Urinary bladder (tissue), 4 donors: Measurements from ENCODE around the gene NALCN. TPM values are rescaled to one million over a fixed set of nuclear protein-coding genes. Genes with fewer than 3 reads are reported as not detected.

ENCODE experiments used
- DNase-seq: peaks from one replicate; pipeline ENCODE4 v3.0.0-alpha.2; 2015; ENCODE audit errors: extremely low spot score
- H3K27ac ChIP-seq: one replicate; pipeline ENCODE4 v1.5.1; 2013; ENCODE audit warnings: low read depth, mild to moderate bottlenecking, moderate library complexity
- H3K36me3 ChIP-seq: one replicate; pipeline ENCODE4 v1.6.1; 2013; ENCODE audit warnings: mild to moderate bottlenecking, moderate library complexity; ENCODE audit not compliant: insufficient read depth
- H3K4me1 ChIP-seq: one replicate; pipeline ENCODE4 v1.6.1; 2013; ENCODE audit warnings: mild to moderate bottlenecking, moderate library complexity; ENCODE audit not compliant: insufficient read depth
- H3K4me3 ChIP-seq: one replicate; pipeline ENCODE4 v1.5.1; 2013; ENCODE audit warnings: low read depth, low read length
- WGBS: extraction: QIAGEN DNeasy Blood & Tissue Kit; methylation state at CpG from one replicate; pipeline ENCODE4 v1.1.7; 2013; 5-methylcytosine and 5-hydroxymethylcytosine counted together
- polyA plus RNA-seq: library from polyadenylated mRNA; stranded (reverse); fragments of 200-250 nt; gene quantifications from one replicate; pipeline ENCODE4 v1.2.3, GENCODE V29; 2013
- total RNA-seq: library from RNA; depleted of rRNA; stranded (reverse); fragments of >200 nt; gene quantifications from one replicate; pipeline ENCODE4 v1.2.3, GENCODE V29; 2014
- donor health status: healthy with polysubstance abuse.
- donor health status: healthy.

Gene NALCN
- 5.6 TPM for total RNA-seq
- polyA plus RNA-seq = 3.3 TPM

GRCh38 chr13:101416181-101417042 is at the start of gene NALCN:
TSS of gene NALCN (minus strand) at chr13:101416508. CDS start at chr13:101399126, 17,382 bp downstream.
- WGBS = 2% methylated on average over 85 of the region's 85 CpGs
- Histone ChIP-seq H3K4me3 (peak within 1 kb of the TSS; percentile 88), H3K4me1 (no peaks in the 10 kb centered on the region), H3K36me3 (no peaks in the 10 kb centered on the region), H3K27ac (peak within 1 kb of the TSS; percentile 23)
- no peak for DNase-seq

GRCh38 chr13:101465877-101466276 is 49.6 kb upstream of the NALCN start:
- Histone ChIP-seq H3K4me1 (no peaks in the 10 kb centered on the region), H3K4me3 (no peak overlapping the region), H3K36me3 (no peaks in the 10 kb centered on the region), H3K27ac (no peak overlapping the region)
- DNase-seq = no peak
- 53% methylated on average over 3 of the region's 3 CpGs for WGBS

GRCh38 chr13:101457176-101457575 is 40.9 kb upstream of the NALCN start:
- Histone ChIP-seq H3K27ac (no peak overlapping the region), H3K4me3 (no peak overlapping the region), H3K4me1 (no peaks in the 10 kb centered on the region), H3K36me3 (no peaks in the 10 kb centered on the region)
- WGBS = 86% methylated on average over 2 of the region's 2 CpGs
- no peak for DNase-seq

- 18% methylated on average over 3 of the region's 3 CpGs for WGBS
- Histone ChIP-seq H3K4me3 (no peak overlapping the region), H3K36me3 (no peaks in the 10 kb centered on the region), H3K4me1 (no peaks in the 10 kb centered on the region), H3K27ac (no peak overlapping the region)
- no peak for DNase-seq
These were observed 39.6 kb upstream of the NALCN start for GRCh38 chr13:101455863-101456262.

GRCh38 chr13:101454767-101455166 is 38.5 kb upstream of the NALCN start:
- WGBS = 69% methylated on average over 2 of the region's 2 CpGs
- H3K27ac ChIP-seq = no peak overlapping the region
- no peak for DNase-seq
- H3K4me3 ChIP-seq = no peak overlapping the region
- no peaks in the 10 kb centered on the region for H3K4me1 ChIP-seq
- no peaks in the 10 kb centered on the region for H3K36me3 ChIP-seq

GRCh38 chr13:101453784-101454201 is 37.5 kb upstream of the NALCN start:
- Histone ChIP-seq H3K4me3 (peak overlapping the region; percentile 45), H3K4me1 (no peaks in the 10 kb centered on the region), H3K27ac (no peak overlapping the region), H3K36me3 (no peaks in the 10 kb centered on the region)
- WGBS = 9% methylated on average over 41 of the region's 41 CpGs
- no peak for DNase-seq

GRCh38 chr13:101452519-101453485 is 36.5 kb upstream of the NALCN start, which contains the start of gene ITGBL1:
TSS of gene ITGBL1 (plus strand) at chr13:101452675. CDS start at chr13:101452834, 159 bp downstream.
- no peak within 1 kb of the TSS for H3K27ac ChIP-seq

GRCh38 chr13:101451641-101452040 is 35.3 kb upstream of the NALCN start:
- Histone ChIP-seq H3K4me3 (no peak overlapping the region), H3K36me3 (no peaks in the 10 kb centered on the region), H3K4me1 (no peaks in the 10 kb centered on the region), H3K27ac (no peak overlapping the region)
- DNase-seq = no peak

More at GRCh38 chr13:101452519-101453485, 36.5 kb upstream of the NALCN start, which contains the start of gene ITGBL1:
- H3K4me3 ChIP-seq = peak within 1 kb of the TSS; percentile 45
- H3K36me3 ChIP-seq = no peaks in the 10 kb centered on the region
- no peak for DNase-seq
- 40% methylated on average over 18 of the region's 18 CpGs for WGBS
- H3K4me1 ChIP-seq = no peaks in the 10 kb centered on the region

- no peak for DNase-seq
- no peak overlapping the region for H3K4me3 ChIP-seq
- H3K27ac ChIP-seq = no peak overlapping the region
- 87% methylated on average over 2 of the region's 2 CpGs for WGBS
- no peaks in the 10 kb centered on the region for H3K36me3 ChIP-seq
- no peaks in the 10 kb centered on the region for H3K4me1 ChIP-seq
These were observed 34.4 kb upstream of the NALCN start for GRCh38 chr13:101450749-101451130.

GRCh38 chr13:101449790-101450748 is 33.8 kb upstream of the NALCN start:
- Histone ChIP-seq H3K4me1 (no peaks in the 10 kb centered on the region), H3K27ac (no peak overlapping the region), H3K36me3 (no peaks in the 10 kb centered on the region), H3K4me3 (no peak overlapping the region)
- DNase-seq = no peak
- 59% methylated on average over 5 of the region's 5 CpGs for whole genome bisulfite sequencing

GRCh38 chr13:101447852-101448251 is 31.5 kb upstream of the NALCN start:
- Histone ChIP-seq H3K4me1 (no peaks in the 10 kb centered on the region), H3K4me3 (no peak overlapping the region), H3K27ac (no peak overlapping the region), H3K36me3 (no peaks in the 10 kb centered on the region)
- DNase-seq = no peak
- 39% methylated on average over 4 of the region's 4 CpGs for WGBS

GRCh38 chr13:101434486-101434885 is 18.2 kb upstream of the NALCN start:
- H3K4me1 ChIP-seq = no peaks in the 10 kb centered on the region
- 87% methylated on average over 3 of the region's 3 CpGs for WGBS
- H3K27ac ChIP-seq = no peak overlapping the region
- DNase-seq = no peak
- H3K4me3 ChIP-seq = no peak overlapping the region
- H3K36me3 ChIP-seq = no peaks in the 10 kb centered on the region

GRCh38 chr13:101433895-101434294 is 17.6 kb upstream of the NALCN start:
- Histone ChIP-seq H3K4me1 (no peaks in the 10 kb centered on the region), H3K27ac (no peak overlapping the region), H3K36me3 (no peaks in the 10 kb centered on the region), H3K4me3 (no peak overlapping the region)
- DNase-seq = no peak
